Stomach (tissue), 9 donors: ENCODE data around the gene KCNK10. TPM values are rescaled to one million over a fixed set of nuclear protein-coding genes. Genes with fewer than 3 reads are reported as not detected.

Experiments
- DNase-seq, 2 donors: peaks; one replicate each; pipeline versions ENCODE4 v3.0.0 to v3.0.0-alpha.2; 2013 to 2019
- H3K27ac ChIP-seq, 5 donors: fragments of 200-600 bp in 4 of 5; sonication (generic) in 4 of 5; one replicate each; pipeline ENCODE4 v1.5.1; 2013 to 2019; ENCODE audit warnings: mild to moderate bottlenecking in 1 of 5, moderate library complexity in 1 of 5
- H3K27me3 ChIP-seq, 3 donors: fragments of 200-600 bp; sonication (generic); one replicate each; pipeline ENCODE4 v1.5.1; 2017 to 2019; ENCODE audit warnings: mixed run types in 1 of 3
- H3K36me3 ChIP-seq, 4 donors: fragments of 200-600 bp; sonication (generic); 1 replicate in 3 of 4; 2 replicates in 1 of 4; pipeline ENCODE4 v1.5.1; 2016 to 2019
- H3K4me1 ChIP-seq, 4 donors: fragments of 200-600 bp; sonication (generic); one replicate each; pipeline ENCODE4 v1.5.1; 2016 to 2019
- H3K4me3 ChIP-seq, 4 donors: fragments of 200-600 bp; sonication (generic) in 3 of 4; one replicate each; pipeline ENCODE4 v1.5.1; 2016 to 2019; ENCODE audit warnings: mild to moderate bottlenecking in 1 of 4
- H3K9me3 ChIP-seq, 4 donors: fragments of 200-600 bp; sonication (generic); one replicate each; pipeline ENCODE4 v1.5.1; 2016 to 2019
- EP300 ChIP-seq: sonication (generic); formaldehyde crosslinking; IDR thresholded peaks from one replicate; pipeline ENCODE4 v1.6.1; 2017; ENCODE audit warnings: antibody characterized with exemption
- POLR2A ChIP-seq, 4 donors: fragments of 450-650 bp; IDR thresholded peaks; one replicate each; pipeline ENCODE4 v1.6.1; 2016; ENCODE audit warnings: antibody characterized with exemption in 4 of 4, control low read depth in 2 of 4, mild to moderate bottlenecking in 1 of 4, moderate library complexity in 1 of 4
- POLR2AphosphoS5 ChIP-seq, 3 donors: sonication (generic); formaldehyde crosslinking; IDR thresholded peaks; one replicate each; pipeline ENCODE4 v1.6.1; 2016; ENCODE audit warnings: antibody characterized with exemption in 3 of 3
- WGBS, 5 donors: extraction: QIAGEN DNeasy Blood & Tissue Kit in 3 of 5; methylation state at CpG; one replicate each; pipeline versions ENCODE4 v1.1.5 to v1.1.7; 2013 to 2018; 5-methylcytosine and 5-hydroxymethylcytosine counted together
- intact Hi-C: fragments of 100-400 bp; cut with DNase I; formaldehyde crosslinking; loops from one replicate; pipeline ENCODE4 v1.15.1; 2023; ENCODE audit warnings: low total_unique reads
- polyA plus RNA-seq, 3 donors: library from polyadenylated mRNA; stranded (reverse); fragments of 200-250 nt; gene quantifications; one replicate each; pipeline ENCODE4 v1.2.3, GENCODE V29; 2013
- total RNA-seq, 5 donors: library from RNA; depleted of rRNA; stranded (reverse); fragments of >200 nt; gene quantifications; one replicate each; pipeline versions ENCODE4 v1.1.0 to v1.2.3, GENCODE V29; 2014 to 2016
- TF ChIP-seq, protein P1 (sequence below), 7 experiments: fragments of 450-650 bp in 4 of 7; fragments of 200-600 bp in 3 of 7; sonication (generic) in 3 of 7; IDR thresholded peaks; one replicate each; pipeline ENCODE4 v1.5.1; 2016 to 2019; ENCODE audit warnings: antibody characterized with exemption in 7 of 7, control low read depth in 2 of 7, mild to moderate bottlenecking in 1 of 7
- donor health status: healthy with polysubstance abuse.
- donor health status: Bipolar disorder and iron deficiency.
- donor health status: healthy.

The KCNK10 gene
- total and polyA plus RNA-seq, 8 donors = 0.06 to 8.7 (median 1.0) TPM; not detected in 1

DNA sequence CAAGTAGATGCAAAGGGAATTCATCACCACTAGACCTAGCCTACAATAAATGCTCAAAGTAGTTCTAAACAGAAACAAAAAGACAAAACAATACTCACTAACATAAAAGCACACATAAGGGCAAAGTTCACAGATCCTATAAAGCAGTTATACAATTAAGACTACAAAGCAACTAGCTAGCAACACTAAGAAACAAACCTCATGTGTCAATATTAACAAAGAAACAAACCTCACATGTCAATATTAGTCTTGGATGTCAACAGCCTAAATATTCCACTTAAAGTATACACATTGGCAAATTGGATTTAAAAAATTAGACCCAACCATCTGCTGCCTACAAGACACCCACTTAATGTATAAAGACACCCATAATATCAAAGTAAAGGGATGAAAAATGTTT is 152.7 kb downstream of the KCNK10 start:
- Histone ChIP-seq H3K27ac (no peak overlapping the region), H3K36me3 (no peaks in the 10 kb centered on the region), H3K4me3 (no peak overlapping the region), H3K9me3 (peaks cover 0 to 5% (median 0%) of the 10 kb centered on the region in 4 donors), H3K27me3 (peaks cover 0 to 6% (median 0%) of the 10 kb centered on the region in 3 donors), H3K4me1 (no peaks in the 10 kb centered on the region)
- intact Hi-C loops = loop anchor here (10.0 kb wide), 1 partner anchor 156 kb away; no protein-coding TSS in a partner anchor
- no peak for DNase-seq
- TF ChIP-seq EP300 = no peak
- no peak for TF ChIP-seq POLR2AphosphoS5 (IDR thresholded peaks at IDR 0.05)
- TF ChIP-seq POLR2A (IDR thresholded peaks at IDR 0.05) = no peak
- TF ChIP-seq, protein P1, sequence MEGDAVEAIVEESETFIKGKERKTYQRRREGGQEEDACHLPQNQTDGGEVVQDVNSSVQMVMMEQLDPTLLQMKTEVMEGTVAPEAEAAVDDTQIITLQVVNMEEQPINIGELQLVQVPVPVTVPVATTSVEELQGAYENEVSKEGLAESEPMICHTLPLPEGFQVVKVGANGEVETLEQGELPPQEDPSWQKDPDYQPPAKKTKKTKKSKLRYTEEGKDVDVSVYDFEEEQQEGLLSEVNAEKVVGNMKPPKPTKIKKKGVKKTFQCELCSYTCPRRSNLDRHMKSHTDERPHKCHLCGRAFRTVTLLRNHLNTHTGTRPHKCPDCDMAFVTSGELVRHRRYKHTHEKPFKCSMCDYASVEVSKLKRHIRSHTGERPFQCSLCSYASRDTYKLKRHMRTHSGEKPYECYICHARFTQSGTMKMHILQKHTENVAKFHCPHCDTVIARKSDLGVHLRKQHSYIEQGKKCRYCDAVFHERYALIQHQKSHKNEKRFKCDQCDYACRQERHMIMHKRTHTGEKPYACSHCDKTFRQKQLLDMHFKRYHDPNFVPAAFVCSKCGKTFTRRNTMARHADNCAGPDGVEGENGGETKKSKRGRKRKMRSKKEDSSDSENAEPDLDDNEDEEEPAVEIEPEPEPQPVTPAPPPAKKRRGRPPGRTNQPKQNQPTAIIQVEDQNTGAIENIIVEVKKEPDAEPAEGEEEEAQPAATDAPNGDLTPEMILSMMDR (IDR thresholded peaks at IDR 0.05) = no peak

DNA sequence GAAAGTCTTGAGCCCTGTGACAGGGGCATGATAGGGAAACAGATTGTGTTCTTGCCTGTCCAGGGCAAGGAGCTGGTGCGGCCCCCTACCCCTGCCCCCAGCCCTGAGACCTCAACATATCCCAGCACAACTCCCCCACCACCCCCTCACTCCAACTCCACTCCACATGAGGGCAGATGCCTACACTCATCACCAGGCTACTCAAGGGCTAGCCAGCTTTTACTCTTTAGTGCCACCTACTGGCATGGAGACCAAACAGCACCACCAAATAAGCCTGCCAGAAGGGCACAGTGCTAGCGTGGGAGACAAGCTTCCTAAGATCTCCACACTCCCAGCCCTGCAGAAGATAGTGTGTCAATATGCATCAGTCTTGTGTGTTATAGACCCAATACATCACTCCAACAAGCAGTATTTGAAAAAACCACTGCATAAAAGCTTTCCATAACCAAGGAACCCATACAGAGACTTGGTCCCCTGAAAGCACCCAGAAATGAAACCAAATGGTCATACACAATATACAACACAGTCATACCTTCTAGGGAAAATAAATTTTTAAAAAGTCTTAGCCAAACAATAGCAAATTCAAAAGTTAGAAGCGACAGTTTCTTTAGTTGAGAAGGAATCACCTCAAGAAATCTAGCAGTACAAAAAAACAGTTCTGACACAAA is 154.4 kb downstream of the KCNK10 start:
- 29 to 64% (median 56%) methylated on average over 2 to 3 of the region's 3 CpGs for WGBS, 5 donors
- Histone ChIP-seq H3K4me1 (no peaks in the 10 kb centered on the region), H3K9me3 (peaks cover 0 to 5% (median 0%) of the 10 kb centered on the region in 4 donors), H3K27me3 (peaks cover 0 to 6% (median 0%) of the 10 kb centered on the region in 3 donors), H3K36me3 (no peaks in the 10 kb centered on the region), H3K27ac (no peak overlapping the region), H3K4me3 (no peak overlapping the region)
- TF ChIP-seq POLR2AphosphoS5 (IDR thresholded peaks at IDR 0.05) (no peak), EP300 (no peak), POLR2A (IDR thresholded peaks at IDR 0.05) (no peak)
- TF ChIP-seq, protein P1 (IDR thresholded peaks at IDR 0.05) = peak in 5 of 7 experiments; percentile 55 to 74 (median 64)
- peak; percentile 57 to 64 for DNase-seq
- intact Hi-C loops = no loop called here

DNA sequence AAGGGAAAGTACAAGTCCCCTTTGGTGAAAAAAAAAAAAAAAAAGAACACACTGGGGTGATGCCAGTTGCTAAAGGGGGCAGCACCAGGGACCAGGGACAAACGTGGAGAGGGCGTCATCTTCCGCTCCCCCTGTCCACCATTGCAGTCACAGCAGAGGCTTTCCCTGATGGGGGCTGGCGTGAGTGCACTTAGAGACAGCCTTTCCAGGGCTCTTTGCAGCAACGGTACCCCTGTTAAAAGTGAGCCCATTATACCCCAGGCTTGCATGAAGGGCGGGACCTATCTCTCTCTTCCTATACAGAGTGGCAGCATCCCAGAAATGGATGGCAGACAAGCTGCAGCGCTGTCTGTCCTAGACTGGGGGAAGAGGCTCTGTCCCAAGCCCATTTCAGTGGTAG is 155.0 kb downstream of the KCNK10 start:
- H3K4me1 ChIP-seq = no peaks in the 10 kb centered on the region
- peaks cover 0 to 8% (median 0%) of the 10 kb centered on the region in 3 donors for H3K27me3 ChIP-seq
- no peak overlapping the region for H3K27ac ChIP-seq
- no peak overlapping the region for H3K4me3 ChIP-seq
- 83 to 91% (median 89%) methylated on average over 7 of the region's 7 CpGs for WGBS, 5 donors
- DNase-seq = no peak
- no peaks in the 10 kb centered on the region for H3K36me3 ChIP-seq
- intact Hi-C loops = no loop called here
- TF ChIP-seq, protein P1 (IDR thresholded peaks at IDR 0.05) = no peak
- TF ChIP-seq EP300 (no peak), POLR2A (IDR thresholded peaks at IDR 0.05) (no peak), POLR2AphosphoS5 (IDR thresholded peaks at IDR 0.05) (no peak)
- peaks cover 0 to 5% (median 0%) of the 10 kb centered on the region in 4 donors for H3K9me3 ChIP-seq

DNA sequence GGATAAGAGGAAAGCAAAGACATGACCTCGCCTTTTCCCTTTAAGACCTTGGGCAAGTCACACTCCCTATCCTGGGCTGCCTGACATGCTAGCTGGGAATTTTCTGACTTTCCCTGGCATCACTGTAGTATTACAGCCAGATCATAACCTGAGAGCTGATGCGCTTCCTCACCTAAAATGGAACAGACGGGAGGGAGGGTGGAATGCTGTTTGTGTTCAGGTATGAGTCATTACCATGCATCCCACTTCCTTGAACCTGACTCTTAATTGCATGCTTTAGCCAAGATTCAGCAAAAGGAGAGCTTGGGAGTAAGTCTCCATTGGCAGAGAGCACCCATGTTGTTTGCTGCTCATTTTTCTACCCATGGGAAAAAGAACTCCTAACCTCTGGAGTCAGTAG is 156.5 kb downstream of the KCNK10 start:
- TF ChIP-seq, protein P1 (IDR thresholded peaks at IDR 0.05) = no peak
- TF ChIP-seq POLR2AphosphoS5 (IDR thresholded peaks at IDR 0.05) (no peak), EP300 (no peak), POLR2A (IDR thresholded peaks at IDR 0.05) (no peak)
- H3K9me3 ChIP-seq = peaks cover 0 to 5% (median 0%) of the 10 kb centered on the region in 4 donors
- no peak overlapping the region for H3K27ac ChIP-seq
- intact Hi-C loops = no loop called here
- peaks cover 0 to 14% (median 0%) of the 10 kb centered on the region in 3 donors for H3K27me3 ChIP-seq
- no peak overlapping the region for H3K4me3 ChIP-seq
- WGBS, 5 donors = 60 to 77% (median 70%) methylated on average over 3 of the region's 3 CpGs
- H3K36me3 ChIP-seq = no peaks in the 10 kb centered on the region
- peak in 1 of 2 donors; percentile 6 for DNase-seq
- H3K4me1 ChIP-seq = no peaks in the 10 kb centered on the region
